K562 (cell line): ENCODE results near the gene EML1. TPM values are rescaled to one million over a fixed set of nuclear protein-coding genes. Genes with fewer than 3 reads are reported as not detected.

Experiments used
- ATAC-seq: fragments of 200-7000 bp; cut with Tn5 transposase; 3 replicates; pipeline ENCODE4 v1.9.1; 2020; ENCODE audit warnings: moderate library complexity
- BruUV-seq: library from RNA; stranded (reverse); fragments of 400-500 nt; replicated peaks from 2 replicates; lab custom pipeline; 2021; lab: Mats Ljungman, UMichigan
- CTCF ChIA-PET: fragments of 300-600 bp; formaldehyde crosslinking; extraction: SDS; loops from one replicate; lab custom pipeline; 2021; ENCODE audit warnings: low intra/inter-chr PET ratio; lab: Yijun Ruan, JAX
- POLR2A ChIA-PET: fragments of 300-600, 350-650 bp; sonication (Branson Sonifier 250); formaldehyde crosslinking; extraction: SDS; loops from one replicate; lab custom pipeline; 2021; ENCODE audit warnings: antibody characterized with exemption, inconsistent platforms; lab: Yijun Ruan, JAX
- DNase-seq, 4 experiments: peaks; one replicate each; pipeline versions ENCODE4 v3.0.0 to v3.0.0-alpha.2; 2011 to 2018; ENCODE audit warnings: low spot score in 3 of 4, mixed read lengths in 3 of 4; ENCODE audit errors: extremely low read depth in 1 of 4
- FAIRE-seq: peaks from 2 replicates; lab custom pipeline; 2011; peaks lifted over from hg19 to GRCh38; lab: Jason Lieb, UNC
- H2AFZ ChIP-seq: 2 replicates; pipeline ENCODE4 v1.6.0; 2011; ENCODE audit warnings: low read depth, low read length, control low read depth, inconsistent platforms
- H3K27ac ChIP-seq: fragments of 200-600 bp; 3 replicates; pipeline ENCODE4 v1.8.0; 2011; ENCODE audit warnings: low read depth, mild to moderate bottlenecking, control low read depth, inconsistent platforms, low read length, moderate library complexity, mixed read lengths; ENCODE audit errors: extremely low read depth
- H3K27me3 ChIP-seq, 2 experiments: fragments of 300-600 bp in 1 of 2; 2 replicates in 1 of 2; 3 replicates in 1 of 2; pipeline versions ENCODE4 v1.6.0 to v1.8.0; 2011; ENCODE audit warnings: inconsistent platforms in 2 of 2, low read length in 2 of 2, mild to moderate bottlenecking in 1 of 2, mixed read lengths in 1 of 2, moderate library complexity in 1 of 2; ENCODE audit not compliant: control insufficient read depth in 2 of 2, insufficient read depth in 2 of 2
- H3K36me3 ChIP-seq: fragments of 300-600 bp; 3 replicates; pipeline ENCODE4 v1.8.0; 2011; ENCODE audit warnings: mild to moderate bottlenecking, low read length, inconsistent platforms; ENCODE audit not compliant: control insufficient read depth, insufficient read depth
- H3K4me1 ChIP-seq, 2 experiments: fragments of 200-600 bp in 1 of 2; replicated peaks in 1 of 2; 2 replicates in 1 of 2; 3 replicates in 1 of 2; pipeline versions ENCODE4 v1.5.1 to v1.8.0; 2011; ENCODE audit warnings: inconsistent platforms in 2 of 2, low read length in 2 of 2, mild to moderate bottlenecking in 1 of 2, mixed read lengths in 1 of 2, moderate library complexity in 1 of 2; ENCODE audit not compliant: control insufficient read depth in 2 of 2, insufficient read depth in 2 of 2
- H3K4me2 ChIP-seq: 2 replicates; pipeline ENCODE4 v1.6.1; 2011; ENCODE audit warnings: low read length, control low read depth, inconsistent platforms, mixed read lengths; ENCODE audit not compliant: insufficient read depth
- H3K4me3 ChIP-seq: fragments of 200-600 bp; sonication (generic), shearing (Covaris generic); 2 replicates; pipeline ENCODE4 v1.5.1; 2016; ENCODE audit warnings: control low read depth, inconsistent platforms
- H3K79me2 ChIP-seq: fragments of 200-600 bp; 3 replicates; pipeline ENCODE4 v1.8.0; 2011; ENCODE audit warnings: low read length, inconsistent platforms; ENCODE audit not compliant: control insufficient read depth, insufficient read depth
- H3K9ac ChIP-seq, 2 experiments: 2 replicates each; pipeline versions ENCODE4 v1.6.0 to v1.6.1; 2011; ENCODE audit warnings: low read depth in 2 of 2, low read length in 2 of 2, control low read depth in 1 of 2, inconsistent platforms in 1 of 2, mild to moderate bottlenecking in 1 of 2, mixed read lengths in 1 of 2; ENCODE audit not compliant: insufficient read depth in 1 of 2
- H3K9me1 ChIP-seq: one replicate; pipeline ENCODE4 v1.6.0; 2011; ENCODE audit warnings: inconsistent platforms, mild to moderate bottlenecking, low read length, moderate library complexity; ENCODE audit not compliant: control insufficient read depth, insufficient read depth
- H3K9me3 ChIP-seq: replicated peaks from 2 replicates; pipeline ENCODE4 v1.5.1; 2011; ENCODE audit warnings: low read depth, low read length, inconsistent platforms; ENCODE audit not compliant: control insufficient read depth, insufficient read depth
- H4K20me1 ChIP-seq: replicated peaks from 2 replicates; pipeline ENCODE4 v1.6.1; 2011; ENCODE audit warnings: low read length, inconsistent platforms, mixed read lengths; ENCODE audit not compliant: control insufficient read depth, insufficient read depth
- BCOR ChIP-seq: fragments of 450-650 bp; IDR thresholded peaks from 2 replicates; pipeline ENCODE4 v1.6.1; 2016
- NCOA2 ChIP-seq, 2 experiments: fragments of 450-650 bp; IDR thresholded peaks; 2 replicates each; pipeline ENCODE4 v1.6.1; 2018; ENCODE audit warnings: mild to moderate bottlenecking in 2 of 2, moderate library complexity in 1 of 2; ENCODE audit not compliant: partially characterized antibody in 2 of 2
- NFIC ChIP-seq: fragments of 450-650 bp; IDR thresholded peaks from 2 replicates; pipeline ENCODE4 v1.6.1; 2017; ENCODE audit warnings: mild to moderate bottlenecking, inconsistent platforms
- RBM25 ChIP-seq: fragments of 200-400 bp; formaldehyde crosslinking; IDR thresholded peaks from 2 replicates; pipeline ENCODE4 v1.6.1; 2018; ENCODE audit warnings: low read length, low read depth, moderate library complexity; ENCODE audit not compliant: severe bottlenecking
- ZFP36 ChIP-seq: fragments of 150-350 bp; IDR thresholded peaks from 2 replicates; pipeline ENCODE4 v1.6.1; 2018; ENCODE audit warnings: low read length, low read depth; ENCODE audit not compliant: partially characterized antibody
- WGBS: fragments of 100-300 bp; shearing (Covaris generic); methylation state at CpG from one replicate; pipeline ENCODE4 v1.1.6; 2016; ENCODE audit warnings: low coverage, mixed read lengths; ENCODE audit not compliant: insufficient coverage; ENCODE audit errors: missing lambda C conversion rate; 5-methylcytosine and 5-hydroxymethylcytosine counted together
- in situ Hi-C: fragments of 300-500 bp; cut with MboI; formaldehyde crosslinking; loops from 4 replicates; pipeline ENCODE4 v1.15.0; 2018; ENCODE audit warnings: inconsistent platforms, mixed read lengths
- intact Hi-C: fragments of 100-400 bp; cut with micrococcal nuclease; formaldehyde crosslinking; loops from 2 replicates; pipeline ENCODE4 v1.14.2; 2022
- polyA plus RNA-seq, 8 experiments: library from polyadenylated mRNA; depleted of rRNA in 4 of 8; stranded (reverse) in 5 of 8; unstranded in 3 of 8; fragments of >200 nt; fragmentation: Nextera tagmentation in 2 of 8; fragmentation: Illumina TruSeq in 1 of 8; extraction: Ambion mirVana in 2 of 8; extraction: Trizol in 1 of 8; gene quantifications; 2 replicates each; pipeline versions ENCODE4 v1.2.1 to v1.2.3, GENCODE V29; 2011 to 2014; ENCODE audit warnings: inconsistent platforms in 1 of 8, missing spikeins in 1 of 8
- total RNA-seq, 7 experiments: library from RNA; depleted of rRNA in 6 of 7; stranded (reverse); fragments of >200 nt in 6 of 7; fragmentation: Illumina TruSeq in 2 of 7; extraction: Trizol in 2 of 7; gene quantifications; 2 replicates each; pipeline versions ENCODE4 v1.2.1 to v1.2.3, GENCODE V29; 2011 to 2021; ENCODE audit warnings: low replicate concordance in 1 of 7
- TF ChIP-seq, protein P1 (sequence below): fragments of 450-650 bp; formaldehyde crosslinking; IDR thresholded peaks from 2 replicates; pipeline ENCODE4 v1.4.0; 2022; ENCODE audit warnings: mild to moderate bottlenecking, moderate library complexity

The EML1 gene
- total and polyA plus RNA-seq, 9 of the 15 experiments (the other 6 are each of a cell fraction or from before 2014, with no cell fraction given), result 0.01 to 0.35 (median 0.07) TPM; not detected in 2

DNA sequence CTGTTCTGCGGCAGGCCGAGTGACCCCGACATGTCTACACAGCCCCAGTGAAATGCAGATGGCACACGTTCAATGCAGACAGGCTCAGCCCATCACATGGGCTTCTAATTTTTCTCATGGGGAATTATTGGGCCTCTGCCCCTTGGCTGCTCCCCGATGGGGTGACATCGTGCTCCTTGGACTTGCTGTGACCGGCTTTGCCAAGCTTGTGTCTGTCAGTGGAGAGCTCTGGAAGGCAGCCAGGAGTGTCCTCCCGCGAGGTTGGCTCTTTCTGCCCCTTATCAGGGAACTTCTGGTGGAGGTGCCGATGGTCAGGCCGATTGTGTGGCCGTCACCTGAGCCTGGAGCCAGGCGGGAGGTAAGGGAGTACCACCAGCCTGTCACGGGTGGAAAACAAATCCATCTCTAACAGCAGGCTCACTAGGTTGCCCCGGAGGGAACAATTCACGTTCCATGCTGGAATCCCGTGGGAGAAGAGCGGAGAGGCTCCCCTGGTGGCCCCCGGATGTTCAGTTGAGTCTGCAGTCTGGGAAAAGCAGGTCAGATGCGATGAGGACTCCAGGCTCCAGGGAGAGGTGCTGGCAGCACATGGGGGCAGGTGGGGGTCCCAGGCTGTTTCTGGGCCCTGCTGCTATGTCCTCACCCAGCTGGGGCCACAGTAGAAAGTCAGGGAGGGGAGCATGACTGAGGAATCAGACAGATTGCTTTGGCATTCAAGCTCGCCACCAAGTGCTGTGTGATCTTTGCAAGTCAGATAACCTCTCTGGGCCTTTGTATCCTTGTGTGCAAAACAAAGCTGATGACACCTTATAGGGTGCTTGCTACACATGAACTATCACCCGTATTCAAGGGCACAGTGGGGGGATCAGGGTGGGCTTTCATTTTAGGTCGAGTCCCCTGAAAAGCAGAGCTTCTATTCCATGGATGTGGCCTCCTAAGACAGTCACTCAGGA lies 43.2 kb upstream of the EML1 start:
- CTCF ChIA-PET, result no interaction called here

More for the DNA sequence above, 43.2 kb upstream of the EML1 start:
- BruUV-seq, result no TSS peak
- TF ChIP-seq ZFP36 (peak; percentile 58), BCOR (peak; percentile 73), RBM25 (peak; percentile 79), NFIC (no peak), NCOA2 (IDR thresholded peaks at IDR 0.05; ENCODE audit: partially characterized antibody in 2 of 2) (no peak)
- TF ChIP-seq, protein P1, sequence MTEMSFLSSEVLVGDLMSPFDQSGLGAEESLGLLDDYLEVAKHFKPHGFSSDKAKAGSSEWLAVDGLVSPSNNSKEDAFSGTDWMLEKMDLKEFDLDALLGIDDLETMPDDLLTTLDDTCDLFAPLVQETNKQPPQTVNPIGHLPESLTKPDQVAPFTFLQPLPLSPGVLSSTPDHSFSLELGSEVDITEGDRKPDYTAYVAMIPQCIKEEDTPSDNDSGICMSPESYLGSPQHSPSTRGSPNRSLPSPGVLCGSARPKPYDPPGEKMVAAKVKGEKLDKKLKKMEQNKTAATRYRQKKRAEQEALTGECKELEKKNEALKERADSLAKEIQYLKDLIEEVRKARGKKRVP (CRISPR knock-in tag), result no peak
- TF ChIP-seq, all 486 proteins: peak for 3
- no peak overlapping the region for H3K27ac ChIP-seq
- intact Hi-C loops, result no loop called here
- H3K4me2 ChIP-seq, result no peak overlapping the region
- POLR2A ChIA-PET, result interaction anchor here (0.7 kb wide), 1 partner anchor 303 kb away, joined by 3 read pairs; no protein-coding TSS in a partner anchor
- no peak for DNase-seq
- no peaks in the 10 kb centered on the region for H3K9me3 ChIP-seq
- peaks cover 3 to 65% of the 10 kb centered on the region in 2 experiments; a peak in 4 of 5 replicates for H3K27me3 ChIP-seq
- no peak overlapping the region for H2AFZ ChIP-seq
- 7% methylated on average over 23 of the region's 23 CpGs for WGBS
- H4K20me1 ChIP-seq, result no peaks in the 10 kb centered on the region; the same call in 1 of the 2 replicates
- no peaks in the 10 kb centered on the region for H3K36me3 ChIP-seq
- FAIRE-seq, result no peak
- no peak overlapping the region for H3K9ac ChIP-seq
- in situ Hi-C loops, result no loop called here
- H3K4me3 ChIP-seq, result no peak overlapping the region
- H3K79me2 ChIP-seq, result no peaks in the 10 kb centered on the region
- no peak for ATAC-seq
- H3K4me1 ChIP-seq, result peaks cover 0 to 12% of the 10 kb centered on the region in 2 experiments; a peak in 2 of 5 replicates
- no peaks in the 10 kb centered on the region for H3K9me1 ChIP-seq
